GM10248 (cell line): ENCODE measurements around the gene NUDT22.

Experiments used
- CTCF ChIA-PET: fragments of 300-600 bp; sonication (Branson Sonifier 250); formaldehyde crosslinking; extraction: SDS; loops from one replicate; lab custom pipeline; 2021; ENCODE audit warnings: antibody characterized with exemption; lab: Yijun Ruan, JAX
- POLR2A ChIA-PET: fragments of 350-650 bp; sonication (Branson Sonifier 250); formaldehyde crosslinking; extraction: SDS; loops from one replicate; lab custom pipeline; 2020; ENCODE audit warnings: antibody characterized with exemption; lab: Yijun Ruan, JAX
- DNase-seq: peaks from one replicate; pipeline ENCODE4 v3.0.0; 2012; ENCODE audit errors: extremely low spot score
- CTCF ChIP-seq: IDR thresholded peaks from 2 replicates; pipeline ENCODE4 v1.5.1; 2012; ENCODE audit warnings: mild to moderate bottlenecking, low read depth; ENCODE audit errors: extremely low read depth, missing control alignments, control extremely low read depth

The NUDT22 gene

GRCh38 chr11:64229090-64229743 is 3.1 kb downstream of the NUDT22 start:
- POLR2A ChIA-PET: no interaction called here
- DNase-seq: no peak
- no peak for TF ChIP-seq CTCF
- CTCF ChIA-PET: interaction anchor here (1.1 to 30.9 kb wide), 3 partner anchors 19 to 75 kb away, joined by 3 to 368 read pairs (median 4); partner anchors contain the start of genes FERMT3 and PLCB3

- POLR2A ChIA-PET: interaction anchor here (0.6 kb wide), 1 partner anchor 39 kb away, joined by 6 read pairs; no protein-coding TSS in a partner anchor
- no peak for TF ChIP-seq CTCF
- CTCF ChIA-PET: interaction anchor here (30.9 kb wide), 1 partner anchor 19 kb away, joined by 368 read pairs; the partner anchor contains the start of gene FERMT3
- no peak for DNase-seq
These were observed 3.7 kb downstream of the NUDT22 start for GRCh38 chr11:64229744-64230170.

GRCh38 chr11:64230171-64230984 is 4.3 kb downstream of the NUDT22 start, which contains the start of gene DNAJC4:
Gene DNAJC4 (plus strand): TSS chr11:64230548. CDS start chr11:64230855, 307 bp downstream.
- CTCF ChIA-PET: interaction anchor here (1.1 to 30.9 kb wide), 2 partner anchors 13 to 20 kb away, joined by 3 to 368 read pairs; partner anchors contain the start of gene FERMT3
- peak; percentile 89 for DNase-seq
- TF ChIP-seq CTCF: no peak
- POLR2A ChIA-PET: interaction anchor here (0.6 kb wide), 1 partner anchor 40 kb away, joined by 6 read pairs; no protein-coding TSS in a partner anchor

GRCh38 chr11:64230985-64231365 is 4.9 kb downstream of the NUDT22 start:
- ChIA-PET POLR2A (interaction anchor here (0.5 to 1.1 kb wide), 2 partner anchors 10 to 26 kb away, joined by 4 read pairs; partner anchors contain the start of gene FKBP2), CTCF (interaction anchor here (1.1 to 30.9 kb wide), 2 partner anchors 12 to 20 kb away, joined by 3 to 368 read pairs; partner anchors contain the start of gene FERMT3)
- no peak for TF ChIP-seq CTCF
- DNase-seq: no peak

GRCh38 chr11:64231546-64231945 is 5.5 kb downstream of the NUDT22 start:
- ChIA-PET CTCF (interaction anchor here (2.9 to 30.9 kb wide), 2 partner anchors 19 to 21 kb away, joined by 12 to 368 read pairs; partner anchors contain the start of genes FERMT3 and PLCB3), POLR2A (interaction anchor here (0.5 to 1.1 kb wide), 2 partner anchors 10 to 27 kb away, joined by 4 read pairs; partner anchors contain the start of gene FKBP2)
- TF ChIP-seq CTCF: no peak
- no peak for DNase-seq
